NCI-H2107 (cell line): ENCODE results near the gene PPL.
"Not testable (repeated sequence)": the region's sequence is repeated elsewhere in the genome, so short reads cannot be mapped to it uniquely, and the experiment has no call there.

Experiments used
- DNase-seq: peaks from one replicate; lab custom pipeline; 2025; lab: John Stamatoyannopoulos, UW

Gene PPL

DNA sequence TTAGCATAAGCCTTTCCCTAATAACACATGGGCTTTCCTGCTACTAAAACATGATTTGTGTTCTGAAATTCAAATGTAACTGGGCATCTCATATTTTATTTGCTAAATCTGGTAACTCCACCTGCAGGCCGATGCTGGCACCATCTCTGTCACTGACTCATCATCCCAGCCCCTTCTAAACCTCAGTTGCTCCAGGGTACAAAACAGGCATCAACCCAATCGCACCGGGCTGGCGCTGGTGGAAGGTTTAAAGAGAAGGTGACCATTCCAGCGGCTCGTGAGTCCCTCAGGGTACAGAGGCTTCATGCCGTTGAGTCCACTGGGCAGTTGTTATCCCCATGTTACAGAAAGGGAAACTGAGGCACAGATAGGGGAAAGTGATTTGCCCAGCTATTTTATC lies 27.1 kb downstream of the PPL start:
- DNase-seq = no peak

- no peak for DNase-seq
These were observed 28.0 kb downstream of the PPL start for GRCh38 chr16:4908854-4909401.

DNA sequence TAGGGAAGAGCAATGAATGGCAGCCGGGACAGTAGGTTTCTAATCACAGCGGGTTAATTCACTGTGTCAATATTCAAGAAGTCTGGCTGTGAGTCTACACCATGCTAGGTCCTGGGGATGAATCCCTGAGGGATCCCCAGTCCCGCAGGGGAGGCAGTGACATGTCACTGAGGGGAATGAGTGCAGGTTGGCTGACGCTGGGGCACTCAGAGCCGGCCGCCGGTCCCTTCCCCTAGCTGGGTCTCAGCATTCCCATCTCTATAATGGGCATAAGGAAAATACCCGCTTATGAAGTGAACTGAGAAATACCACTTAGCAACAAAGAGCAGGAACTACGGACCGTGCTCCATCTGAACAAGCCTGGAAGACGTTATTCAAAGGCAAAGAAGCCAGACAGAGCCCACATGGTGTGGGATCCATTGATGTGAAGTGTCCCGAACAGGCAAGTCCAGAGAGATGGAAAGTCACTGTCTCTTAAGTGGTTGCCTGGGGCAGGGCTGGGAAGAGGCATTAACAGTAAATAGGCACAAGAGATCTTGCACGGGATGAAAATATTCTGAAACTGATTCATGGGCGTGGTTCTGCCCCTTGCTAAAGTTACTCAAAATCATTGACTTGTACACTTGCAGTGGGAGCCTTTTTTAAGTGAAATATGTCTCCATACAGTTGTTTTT lies 31.9 kb downstream of the PPL start:
- DNase-seq = no peak

DNA sequence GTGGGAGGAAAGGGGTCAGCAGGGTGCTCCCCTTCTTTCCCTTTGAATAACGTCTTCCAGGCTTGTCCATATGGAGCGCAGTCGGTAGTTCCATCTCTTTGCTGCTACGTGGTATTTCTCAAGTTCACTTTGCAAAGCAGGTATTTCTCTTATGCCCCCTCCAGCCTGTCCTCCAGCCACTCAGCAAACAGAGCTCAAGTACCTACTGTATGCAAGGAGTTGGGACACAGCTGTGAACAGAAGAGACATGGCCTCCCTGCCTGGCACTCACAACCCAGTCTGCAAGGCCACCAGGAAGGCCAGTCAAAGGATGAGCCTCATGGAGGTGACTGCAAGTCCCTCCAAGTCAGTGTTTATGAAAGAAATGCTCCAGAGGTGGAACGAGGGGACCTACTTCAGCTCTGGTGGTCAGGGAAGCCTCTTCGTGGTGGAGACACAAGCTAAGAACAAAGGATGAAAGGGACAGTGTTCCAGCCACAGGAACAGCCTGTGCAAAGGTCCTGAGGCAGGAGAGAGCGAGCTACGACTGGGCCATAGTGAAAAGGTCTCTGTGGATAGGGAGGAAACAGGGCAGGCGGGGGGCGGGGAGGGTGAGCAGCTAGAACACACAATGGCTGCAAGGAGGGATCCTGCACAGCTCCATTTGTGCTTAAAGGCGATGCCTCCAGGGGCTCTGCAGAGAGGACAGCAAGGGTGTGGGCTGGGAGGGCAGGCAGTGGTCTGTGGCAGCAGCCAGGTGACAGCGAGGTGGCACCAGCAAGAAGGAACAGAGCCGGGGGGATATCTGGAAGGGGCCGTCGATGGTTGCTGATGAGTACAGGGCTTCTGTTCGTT lies 32.6 kb downstream of the PPL start:
- no peak for DNase-seq

DNA sequence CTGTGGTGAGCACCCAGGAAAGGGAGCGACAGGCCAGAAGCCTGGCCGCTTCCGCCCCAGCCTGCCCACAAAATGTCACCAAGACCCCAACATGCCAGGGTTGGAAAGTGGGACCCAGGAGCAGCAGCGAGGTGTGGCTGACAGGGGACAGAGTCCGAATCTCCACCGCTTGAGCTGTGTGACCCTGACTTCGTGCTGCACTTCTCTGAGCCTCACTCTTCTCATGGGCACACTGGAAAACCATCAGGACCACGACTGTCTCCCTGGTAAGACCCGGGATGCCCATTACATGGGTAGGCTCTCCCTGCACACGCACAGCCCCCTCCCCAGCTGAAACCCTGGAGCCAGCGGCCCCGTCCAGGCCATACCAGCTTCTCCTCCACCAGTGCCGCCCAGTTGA lies 34.9 kb downstream of the PPL start:
- no peak for DNase-seq

GRCh38 chr16:4900750-4901149 lies 36.2 kb downstream of the PPL start:
- no peak for DNase-seq

- DNase-seq = no peak
These were observed 36.9 kb downstream of the PPL start for GRCh38 chr16:4900036-4900435.

- no peak for DNase-seq
These were observed 37.5 kb downstream of the PPL start for GRCh38 chr16:4899474-4899846.

GRCh38 chr16:4898811-4899473 lies 38.0 kb downstream of the PPL start:
- no peak for DNase-seq

- DNase-seq = no peak
These were observed 39.6 kb downstream of the PPL start for GRCh38 chr16:4897328-4897727.

GRCh38 chr16:4896761-4897160 lies 40.2 kb downstream of the PPL start:
- DNase-seq = not testable (repeated sequence)

DNA sequence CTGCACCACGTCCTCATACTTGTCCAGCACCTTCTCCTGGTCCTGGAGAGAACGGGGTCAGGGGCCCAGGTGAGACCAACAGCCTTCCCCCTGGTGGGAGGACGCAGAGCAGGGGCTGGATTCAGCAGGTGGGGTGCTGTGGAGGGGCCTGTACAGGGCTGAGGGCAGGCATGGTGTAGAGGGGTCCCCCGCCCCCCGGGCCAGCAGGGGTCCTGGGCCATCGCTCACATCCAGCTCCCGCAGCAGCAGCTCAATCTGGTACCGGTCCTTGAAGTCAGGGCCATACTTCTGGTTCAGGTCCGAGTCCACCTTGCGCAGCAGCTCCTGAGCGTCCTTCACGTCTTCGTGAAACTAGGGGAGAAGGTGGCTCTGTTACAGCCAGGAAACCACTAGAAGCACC lies 41.6 kb downstream of the PPL start:
- no peak for DNase-seq

DNA sequence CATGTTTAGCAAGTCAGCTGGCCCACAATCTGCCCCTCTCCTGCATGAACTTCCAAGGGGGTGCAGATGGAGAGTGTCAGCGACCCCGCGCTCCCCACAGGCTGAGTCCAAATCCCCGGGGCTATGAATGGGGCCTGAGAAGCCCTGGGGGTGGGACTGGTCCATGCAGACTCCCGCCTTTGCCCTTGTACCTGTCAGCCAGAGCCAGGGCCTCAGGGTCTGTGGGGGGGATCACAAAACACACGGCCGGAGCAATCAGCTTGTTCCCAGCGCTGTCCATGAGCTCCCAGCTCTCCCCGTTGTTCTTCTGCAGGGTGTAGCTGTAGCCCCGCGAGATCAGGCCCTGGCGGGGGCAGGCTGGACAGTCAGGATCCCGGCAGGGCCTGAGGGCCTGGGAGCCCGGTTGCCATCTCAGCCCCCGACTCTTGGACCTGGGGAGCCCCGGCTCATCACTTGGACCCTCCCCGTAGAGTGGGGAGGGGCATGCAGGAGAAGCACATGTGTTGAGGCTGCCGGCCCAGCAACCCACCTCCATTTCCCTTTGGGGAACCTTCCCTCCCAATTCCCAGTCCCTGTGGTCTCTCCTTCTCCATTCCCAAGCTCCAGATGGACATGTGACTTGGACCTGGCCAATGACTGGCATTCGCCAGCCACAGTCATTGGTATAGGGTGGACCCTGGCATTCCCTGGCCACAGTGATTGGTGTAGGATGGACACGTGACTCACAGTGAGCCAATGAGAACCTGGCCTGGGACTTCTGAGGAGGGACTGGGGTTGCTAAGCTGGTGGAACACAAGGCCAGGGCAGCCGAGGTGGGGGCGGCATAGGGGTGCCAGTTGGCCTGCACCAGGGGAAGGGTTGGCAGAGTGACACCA lies 42.4 kb downstream of the PPL start:
- no peak for DNase-seq

- no peak for DNase-seq
These were observed 43.7 kb downstream of the PPL start for GRCh38 chr16:4893103-4893862.

GRCh38 chr16:4892361-4893102 lies 44.4 kb downstream of the PPL start:
- no peak for DNase-seq

- DNase-seq = no peak
These were observed 45.1 kb downstream of the PPL start for GRCh38 chr16:4891886-4892216.

DNA sequence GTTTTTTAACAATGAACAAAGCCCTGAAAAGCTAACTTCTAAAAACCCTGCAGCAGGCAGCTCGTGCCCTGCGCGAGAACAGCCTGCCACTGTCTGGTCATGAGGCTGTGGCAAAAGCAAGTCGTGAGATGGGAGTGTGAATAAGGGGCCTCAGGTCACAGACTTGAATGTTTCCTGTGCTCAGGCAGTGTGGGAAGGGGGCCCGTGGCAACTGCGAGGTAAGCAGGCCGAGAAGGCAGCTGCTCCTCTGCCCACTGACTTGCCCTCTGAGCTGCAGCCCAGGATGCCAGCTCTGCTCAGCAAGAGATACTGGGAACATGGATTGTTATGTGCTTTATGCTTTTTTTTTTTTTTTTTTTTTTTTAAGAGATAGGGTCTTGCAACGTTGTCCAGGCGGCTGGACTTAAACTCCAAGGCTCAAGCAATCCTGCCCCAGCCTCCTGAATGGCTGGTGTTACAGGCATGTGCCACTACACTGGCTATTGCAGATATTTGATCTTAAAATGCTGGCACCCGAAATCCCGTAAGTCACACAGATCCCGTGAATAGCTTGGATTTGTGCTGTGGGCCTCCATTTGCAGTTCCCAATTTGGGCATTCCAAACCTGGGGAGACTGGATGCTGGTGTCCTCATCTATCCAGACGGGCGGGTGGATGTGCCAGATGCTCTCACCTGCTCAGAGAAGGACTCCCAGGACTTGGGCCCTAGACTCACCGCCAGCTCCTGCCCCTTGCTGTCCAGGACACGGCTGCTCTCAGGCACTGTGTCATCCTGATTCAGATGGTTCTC lies 45.7 kb downstream of the PPL start:
- no peak for DNase-seq

DNA sequence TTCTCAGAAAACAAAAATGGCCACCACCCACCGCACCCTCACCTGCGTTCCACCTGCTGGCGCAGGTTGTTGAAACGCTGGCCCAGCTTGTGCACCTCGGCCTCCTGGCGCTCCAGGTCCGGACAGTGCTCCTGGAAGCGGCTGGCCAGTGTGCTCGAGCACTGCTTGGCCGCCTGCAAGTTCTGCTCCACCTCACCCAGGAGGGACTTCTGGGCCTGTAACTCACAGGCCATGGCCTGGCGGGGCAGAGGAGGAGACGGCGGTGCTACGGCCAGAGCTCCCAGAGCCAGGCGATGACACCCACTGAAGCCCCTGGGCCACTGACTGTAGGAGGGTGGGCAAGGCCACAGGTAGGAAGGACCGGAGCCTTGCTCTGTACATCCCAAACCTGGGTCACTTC lies 46.3 kb downstream of the PPL start:
- DNase-seq = no peak

GRCh38 chr16:4890026-4890425 lies 46.9 kb downstream of the PPL start:
- no peak for DNase-seq
